H1 (cell line): Measurements from ENCODE around the gene SLC25A51. TPM values are rescaled to one million over a fixed set of nuclear protein-coding genes. Genes with fewer than 3 reads are reported as not detected.

Experiments
- TAF7 ChIP-seq: optimal IDR thresholded peaks from 2 replicates; pipeline ENCODE3; 2011; ENCODE audit warnings: low read depth, mild to moderate bottlenecking, inconsistent platforms, low read length, moderate library complexity, borderline replicate concordance
- polyA plus RNA-seq, 7 experiments: library from polyadenylated mRNA; depleted of rRNA in 3 of 7; stranded (reverse) in 5 of 7; unstranded in 2 of 7; fragments of >200 nt in 5 of 7; fragments of 200-250 nt in 2 of 7; gene quantifications; 1 replicate in 5 of 7; 2 replicates in 1 of 7; 4 replicates in 1 of 7; pipeline versions ENCODE4 v1.2.1 to v1.2.3, GENCODE V29; 2011 to 2013; ENCODE audit warnings: missing spikeins in 2 of 7, mixed read lengths in 2 of 7
- total RNA-seq: library from RNA; stranded (reverse); fragmentation: NEBNext Ultra II Directional; extraction: Animal tissue kit (Norgen Biotek cat#: 25700); gene quantifications from 2 replicates; pipeline ENCODE4 v1.2.1, GENCODE V29; 2021

SLC25A51 gene
- total and polyA plus RNA-seq, 2 of the 8 experiments (the other 6 are each of a cell fraction or from before 2014, with no cell fraction given): 8.0 to 14.5 TPM

GRCh38 chr9:37937366-37937765, 33.4 kb upstream of the SLC25A51 start (continued):
- TF ChIP-seq TAF7: no peak
